OCI-LY3 (cell line): Measurements from ENCODE around the gene ING4.

Experiments
- H2AFZ ChIP-seq: fragments of 200-600, 300-600 bp; shearing (Covaris generic); 2 replicates; pipeline ENCODE4 v1.6.0; 2014; ENCODE audit warnings: antibody characterized with exemption, low read depth, low read length
- H3K27ac ChIP-seq: fragments of 200-600, 300-600 bp; sonication (generic); 2 replicates; pipeline ENCODE4 v1.5.1; 2014; ENCODE audit warnings: mild to moderate bottlenecking, low read length, moderate library complexity, mixed read lengths
- H3K27me3 ChIP-seq: fragments of 200-600, 300-600 bp; sonication (generic); 2 replicates; pipeline ENCODE4 v1.6.1; 2014; ENCODE audit warnings: low read depth, low read length, mixed read lengths
- H3K36me3 ChIP-seq: fragments of 200-600, 300-600 bp; sonication (generic); replicated peaks from 2 replicates; pipeline ENCODE3; 2014; ENCODE audit warnings: low read depth, low read length, mixed read lengths
- H3K4me1 ChIP-seq: fragments of 300-600, 200-600 bp; sonication (generic); 2 replicates; pipeline ENCODE4 v1.6.1; 2014; ENCODE audit warnings: low read length, mixed read lengths
- H3K4me2 ChIP-seq: fragments of 200-600, 300-600 bp; sonication (generic); 2 replicates; pipeline ENCODE4 v1.6.1; 2014; ENCODE audit warnings: low read length, mixed read lengths
- H3K4me3 ChIP-seq: fragments of 300-600, 200-600 bp; sonication (generic); 2 replicates; pipeline ENCODE4 v1.5.1; 2014; ENCODE audit warnings: antibody characterized with exemption, mild to moderate bottlenecking, low read length, moderate library complexity
- H3K79me2 ChIP-seq: fragments of 300-600, 200-600 bp; shearing (Covaris generic); 2 replicates; pipeline ENCODE4 v1.6.1; 2014; ENCODE audit warnings: mild to moderate bottlenecking, low read length, mixed read lengths
- H3K9ac ChIP-seq: fragments of 300-600, 200-600 bp; shearing (Covaris generic); 2 replicates; pipeline ENCODE4 v1.6.0; 2014; ENCODE audit warnings: mild to moderate bottlenecking, low read length, moderate library complexity
- H3K9me3 ChIP-seq: fragments of 200-600, 300-600 bp; shearing (Covaris generic); 2 replicates; pipeline ENCODE4 v1.6.1; 2014; ENCODE audit warnings: low read length, mixed read lengths; ENCODE audit not compliant: insufficient read depth
- H4K20me1 ChIP-seq: fragments of 200-600, 300-600 bp; sonication (generic); 2 replicates; pipeline ENCODE4 v1.6.1; 2016; ENCODE audit warnings: low read length, mixed read lengths; ENCODE audit not compliant: insufficient read depth
- CTCF ChIP-seq: fragments of 200-600, 300-600 bp; sonication (generic); IDR thresholded peaks from 2 replicates; pipeline ENCODE4 v1.5.1; 2014; ENCODE audit warnings: antibody characterized with exemption, low read length, low read depth
- EZH2phosphoT487 ChIP-seq: fragments of 200-600 bp; shearing (Covaris generic); IDR thresholded peaks from 2 replicates; pipeline ENCODE4 v1.6.1; 2018; ENCODE audit warnings: antibody characterized with exemption, mixed run types, low read depth

ING4 gene

GRCh38 chr12:6695313-6696045, 32.6 kb upstream of the ING4 start:
- H3K27ac ChIP-seq, result no peak overlapping the region
- no peaks in the 10 kb centered on the region for H3K9me3 ChIP-seq
- no peaks in the 10 kb centered on the region for H4K20me1 ChIP-seq
- H3K36me3 ChIP-seq, result no peaks in the 10 kb centered on the region
- no peak overlapping the region for H3K4me2 ChIP-seq
- H3K79me2 ChIP-seq, result no peaks in the 10 kb centered on the region
- H3K4me1 ChIP-seq, result peaks cover 25% of the 10 kb centered on the region
- no peaks in the 10 kb centered on the region for H3K27me3 ChIP-seq
- no peak overlapping the region for H3K4me3 ChIP-seq
- no peak overlapping the region for H2AFZ ChIP-seq
- no peak for TF ChIP-seq CTCF
- no peak for TF ChIP-seq EZH2phosphoT487
- no peak overlapping the region for H3K9ac ChIP-seq

GRCh38 chr12:6694701-6695100, 31.8 kb upstream of the ING4 start:
- no peak overlapping the region for H3K9ac ChIP-seq
- H3K36me3 ChIP-seq, result no peaks in the 10 kb centered on the region
- no peak overlapping the region for H3K4me3 ChIP-seq
- no peaks in the 10 kb centered on the region for H3K27me3 ChIP-seq
- H3K4me2 ChIP-seq, result no peak overlapping the region
- peaks cover 8% of the 10 kb centered on the region for H3K79me2 ChIP-seq
- TF ChIP-seq CTCF (no peak), EZH2phosphoT487 (no peak)
- peaks cover 30% of the 10 kb centered on the region for H3K4me1 ChIP-seq
- no peak overlapping the region for H3K27ac ChIP-seq
- no peaks in the 10 kb centered on the region for H3K9me3 ChIP-seq
- H2AFZ ChIP-seq, result no peak overlapping the region
- no peaks in the 10 kb centered on the region for H4K20me1 ChIP-seq

GRCh38 chr12:6693832-6694355, 31.0 kb upstream of the ING4 start:
- Histone ChIP-seq H3K79me2 (peaks cover 11% of the 10 kb centered on the region), H3K4me3 (no peak overlapping the region), H4K20me1 (no peaks in the 10 kb centered on the region), H3K9ac (no peak overlapping the region), H3K4me1 (peaks cover 30% of the 10 kb centered on the region), H2AFZ (no peak overlapping the region), H3K9me3 (no peaks in the 10 kb centered on the region), H3K27ac (no peak overlapping the region), H3K27me3 (no peaks in the 10 kb centered on the region), H3K4me2 (no peak overlapping the region), H3K36me3 (no peaks in the 10 kb centered on the region)
- TF ChIP-seq EZH2phosphoT487 (no peak), CTCF (no peak)

GRCh38 chr12:6692888-6693287, 30.0 kb upstream of the ING4 start:
- Histone ChIP-seq H3K4me3 (no peak overlapping the region), H2AFZ (no peak overlapping the region), H4K20me1 (no peaks in the 10 kb centered on the region), H3K36me3 (no peaks in the 10 kb centered on the region), H3K9ac (no peak overlapping the region), H3K79me2 (peaks cover 21% of the 10 kb centered on the region), H3K27me3 (no peaks in the 10 kb centered on the region), H3K4me1 (peaks cover 33% of the 10 kb centered on the region), H3K4me2 (no peak overlapping the region), H3K27ac (no peak overlapping the region), H3K9me3 (no peaks in the 10 kb centered on the region)
- TF ChIP-seq EZH2phosphoT487 (no peak), CTCF (no peak)
